Activated naive CD8-positive, alpha-beta T cell treated with anti-CD3 and anti-CD28 coated beads, Interleukin-2, amount 10 ng/mL, durations not matched to agents 7 days and 5 days (primary cell): Measurements from ENCODE around the gene BRPF3. TPM values are rescaled to one million over a fixed set of nuclear protein-coding genes. Genes with fewer than 3 reads are reported as not detected.

ENCODE experiments used
- ATAC-seq: fragments of 150-1000 bp; cut with Tn5 transposase; one replicate; pipeline ENCODE4 v1.10.0; 2021; ENCODE audit warnings: low read depth, moderate library complexity
- POLR2A ChIA-PET: fragments of 350-600 bp; sonication (Branson Sonifier 250); formaldehyde crosslinking; loops from one replicate; lab custom pipeline; 2021; ENCODE audit warnings: antibody characterized with exemption; lab: Charles Lee
- DNase-seq: peaks from one replicate; pipeline ENCODE4 v3.0.0; 2021
- H3K27ac Mint-ChIP-seq: one replicate; pipeline ENCODE4 v1.8.0; 2022; ENCODE audit warnings: mild to moderate bottlenecking, mixed read lengths
- H3K27me3 Mint-ChIP-seq: one replicate; pipeline ENCODE4 v1.8.0; 2022; ENCODE audit warnings: mild to moderate bottlenecking, moderate library complexity, mixed read lengths
- H3K36me3 Mint-ChIP-seq: one replicate; pipeline ENCODE4 v1.8.0; 2021; ENCODE audit warnings: mild to moderate bottlenecking, mixed read lengths
- H3K4me1 Mint-ChIP-seq: one replicate; pipeline ENCODE4 v1.8.0; 2021; ENCODE audit warnings: mixed read lengths
- H3K4me3 Mint-ChIP-seq: one replicate; pipeline ENCODE4 v1.8.0; 2022; ENCODE audit warnings: mild to moderate bottlenecking, moderate library complexity, mixed read lengths
- H3K9me3 Mint-ChIP-seq: one replicate; pipeline ENCODE4 v1.8.0; 2021; ENCODE audit warnings: mixed read lengths
- total RNA-seq, 2 experiments: library from RNA; stranded (reverse); gene quantifications; one replicate each; pipeline ENCODE4 v1.2.3, GENCODE V29; 2021

Gene BRPF3
- total RNA-seq, result 10 to 100 TPM; 23.7 to 25.4 TPM

GRCh38 chr6:36196113-36196879 lies at the start of gene BRPF3:
Gene BRPF3 (plus strand): TSS chr6:36196744. CDS start chr6:36200323, 3,579 bp downstream.
- Mint-ChIP-seq H3K4me1 (peaks cover 18% of the 10 kb centered on the region), H3K27ac (peak within 1 kb of the TSS; percentile 90)

GRCh38 chr6:36147294-36147693 lies 49.2 kb upstream of the BRPF3 start:
- POLR2A ChIA-PET, result interaction anchor here (0.6 kb wide), 1 partner anchor 31 kb away, joined by 4 read pairs; no protein-coding TSS in a partner anchor
- DNase-seq (no peak), ATAC-seq (no peak)
- peaks cover 6% of the 10 kb centered on the region for H3K9me3 Mint-ChIP-seq
- no peaks in the 10 kb centered on the region for H3K27me3 Mint-ChIP-seq
- peak overlapping the region; percentile 65 for H3K27ac Mint-ChIP-seq
- peaks cover 12% of the 10 kb centered on the region for H3K4me1 Mint-ChIP-seq
- H3K36me3 Mint-ChIP-seq, result peaks cover 10% of the 10 kb centered on the region
- no peak overlapping the region for H3K4me3 Mint-ChIP-seq

More at GRCh38 chr6:36196113-36196879, at the start of gene BRPF3:
- ATAC-seq (peak; percentile 60), DNase-seq (peak; percentile 90)
- POLR2A ChIA-PET, result interaction anchor here (1.0 to 1.9 kb wide), 10 partner anchors 24 to 169 kb away, joined by 3 to 19 read pairs (median 6); partner anchors contain the start of gene MAPK13
- peaks cover 2% of the 10 kb centered on the region for H3K27me3 Mint-ChIP-seq
- H3K4me3 Mint-ChIP-seq, result peak within 1 kb of the TSS; percentile 89
- H3K9me3 Mint-ChIP-seq, result no peaks in the 10 kb centered on the region
- peaks cover 27% of the 10 kb centered on the region for H3K36me3 Mint-ChIP-seq

DNA sequence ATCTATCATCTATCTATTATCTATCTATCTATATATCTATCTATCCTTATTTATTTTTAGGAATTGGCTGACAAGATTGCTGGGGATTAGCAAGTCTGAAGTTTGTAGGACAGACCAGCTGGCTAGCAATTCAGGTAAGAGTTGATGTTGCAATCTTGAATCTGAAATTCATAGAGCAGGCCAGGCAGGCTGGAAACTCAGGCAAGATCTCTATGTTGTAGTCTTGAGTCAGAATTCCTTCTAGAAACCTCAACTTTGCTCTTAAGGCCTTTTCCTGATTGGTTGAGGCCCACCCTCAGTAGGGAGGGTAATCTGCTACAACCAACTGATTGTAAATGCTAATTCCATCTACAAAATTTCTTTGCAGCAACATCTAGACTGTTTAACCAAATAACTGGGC lies 47.1 kb upstream of the BRPF3 start:
- POLR2A ChIA-PET, result no interaction called here
- ATAC-seq (no peak), DNase-seq (no peak)
- H3K27ac Mint-ChIP-seq, result no peak overlapping the region
- no peaks in the 10 kb centered on the region for H3K27me3 Mint-ChIP-seq
- peaks cover 15% of the 10 kb centered on the region for H3K36me3 Mint-ChIP-seq
- H3K4me1 Mint-ChIP-seq, result peaks cover 13% of the 10 kb centered on the region
- H3K4me3 Mint-ChIP-seq, result no peak overlapping the region
- peaks cover 11% of the 10 kb centered on the region for H3K9me3 Mint-ChIP-seq

DNA sequence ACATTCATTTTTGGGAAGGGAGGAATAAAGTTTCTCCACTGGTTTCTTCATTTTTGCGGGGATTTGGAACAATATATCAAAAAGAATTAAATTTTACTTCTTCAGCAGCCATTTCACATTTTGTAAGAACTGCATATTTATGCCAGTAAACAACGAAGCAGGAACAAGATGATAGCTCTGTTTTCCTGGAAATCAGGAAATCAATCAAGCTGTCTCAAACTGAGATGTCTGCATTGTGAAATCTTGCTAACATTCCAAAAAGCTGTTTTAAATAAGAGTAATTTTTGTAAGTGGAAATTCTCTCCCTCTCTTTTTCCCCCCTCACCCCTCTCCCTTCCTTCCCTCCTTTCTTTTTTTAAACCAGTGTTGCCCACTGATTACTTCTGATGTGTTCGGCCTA lies 46.3 kb upstream of the BRPF3 start:
- POLR2A ChIA-PET, result no interaction called here
- DNase-seq (no peak), ATAC-seq (no peak)
- peaks cover 11% of the 10 kb centered on the region for H3K9me3 Mint-ChIP-seq
- peaks cover 16% of the 10 kb centered on the region for H3K36me3 Mint-ChIP-seq
- H3K27me3 Mint-ChIP-seq, result no peaks in the 10 kb centered on the region
- peaks cover 13% of the 10 kb centered on the region for H3K4me1 Mint-ChIP-seq
- no peak overlapping the region for H3K4me3 Mint-ChIP-seq
- no peak overlapping the region for H3K27ac Mint-ChIP-seq

DNA sequence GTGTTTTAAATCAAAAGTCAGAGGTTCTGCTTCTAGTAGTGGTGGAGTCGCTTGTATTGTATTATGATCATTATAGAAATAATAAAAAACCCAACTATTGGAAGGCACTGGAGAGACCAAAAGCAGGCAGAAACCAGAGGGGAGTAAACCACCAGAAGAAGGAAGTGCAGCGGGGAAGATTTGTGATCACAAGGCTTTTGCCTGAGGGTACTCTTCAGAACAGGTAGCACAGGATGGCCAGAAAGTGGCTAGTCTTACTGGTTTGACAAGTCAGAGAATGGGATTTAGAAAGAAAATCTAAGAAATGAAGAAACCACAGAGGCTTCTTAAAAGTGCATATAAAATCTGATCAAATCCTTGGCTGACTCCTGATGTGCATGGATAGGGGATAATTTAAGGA lies 42.3 kb upstream of the BRPF3 start:
- POLR2A ChIA-PET, result no interaction called here
- Mint-ChIP-seq H3K4me1 (peaks cover 6% of the 10 kb centered on the region), H3K4me3 (no peak overlapping the region), H3K9me3 (peaks cover 11% of the 10 kb centered on the region), H3K27me3 (no peaks in the 10 kb centered on the region), H3K36me3 (peaks cover 18% of the 10 kb centered on the region), H3K27ac (no peak overlapping the region)
- ATAC-seq (no peak), DNase-seq (no peak)

DNA sequence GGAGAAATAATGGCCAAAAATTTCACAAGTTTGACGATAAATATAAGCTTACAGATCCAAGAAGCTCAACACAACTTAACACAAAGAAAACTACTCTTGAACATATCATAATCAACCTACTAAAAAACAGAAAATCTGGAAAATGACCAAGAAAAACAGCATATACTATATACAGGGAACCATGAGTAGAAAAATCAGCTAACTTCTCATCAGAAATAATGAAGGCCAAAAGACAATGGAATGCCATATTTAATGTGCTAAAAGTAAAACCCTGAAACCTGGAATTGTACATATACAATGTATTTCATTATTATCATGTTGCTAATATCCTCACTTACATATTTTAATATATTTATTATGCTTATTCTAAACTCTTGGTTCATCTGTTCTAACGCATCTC lies 40.9 kb upstream of the BRPF3 start:
- peaks cover 26% of the 10 kb centered on the region for H3K36me3 Mint-ChIP-seq

GRCh38 chr6:36160147-36160760 lies 36.3 kb upstream of the BRPF3 start:
- POLR2A ChIA-PET, result no interaction called here
- ATAC-seq (no peak), DNase-seq (no peak)
- Mint-ChIP-seq H3K27me3 (no peaks in the 10 kb centered on the region), H3K9me3 (peaks cover 10% of the 10 kb centered on the region), H3K4me3 (no peak overlapping the region), H3K36me3 (peaks cover 22% of the 10 kb centered on the region), H3K27ac (no peak overlapping the region), H3K4me1 (peaks cover 1% of the 10 kb centered on the region)

More for the DNA sequence above, 40.9 kb upstream of the BRPF3 start:
- Mint-ChIP-seq H3K4me3 (no peak overlapping the region), H3K27ac (no peak overlapping the region), H3K4me1 (peaks cover 2% of the 10 kb centered on the region), H3K9me3 (peaks cover 16% of the 10 kb centered on the region), H3K27me3 (no peaks in the 10 kb centered on the region)
- DNase-seq, result no peak
- ATAC-seq, result no peak
- POLR2A ChIA-PET, result no interaction called here

GRCh38 chr6:36169023-36170007 lies 27.2 kb upstream of the BRPF3 start:
- Mint-ChIP-seq H3K4me3 (peak overlapping the region; percentile 68), H3K27ac (peak overlapping the region; percentile 66), H3K9me3 (peaks cover 1% of the 10 kb centered on the region), H3K36me3 (peaks cover 18% of the 10 kb centered on the region), H3K4me1 (peaks cover 18% of the 10 kb centered on the region), H3K27me3 (no peaks in the 10 kb centered on the region)
- ATAC-seq (peak; percentile 55), DNase-seq (no peak)
- POLR2A ChIA-PET, result interaction anchor here (1.3 kb wide), 1 partner anchor 141 kb away, joined by 4 read pairs; the partner anchor contains the start of gene MAPK14

- Mint-ChIP-seq H3K36me3 (peaks cover 20% of the 10 kb centered on the region), H3K27ac (no peak overlapping the region), H3K4me3 (no peak overlapping the region), H3K9me3 (peaks cover 1% of the 10 kb centered on the region), H3K27me3 (no peaks in the 10 kb centered on the region), H3K4me1 (peaks cover 18% of the 10 kb centered on the region)
- DNase-seq (no peak), ATAC-seq (no peak)
- POLR2A ChIA-PET, result no interaction called here
Observed at GRCh38 chr6:36170704-36171103, 25.8 kb upstream of the BRPF3 start.

DNA sequence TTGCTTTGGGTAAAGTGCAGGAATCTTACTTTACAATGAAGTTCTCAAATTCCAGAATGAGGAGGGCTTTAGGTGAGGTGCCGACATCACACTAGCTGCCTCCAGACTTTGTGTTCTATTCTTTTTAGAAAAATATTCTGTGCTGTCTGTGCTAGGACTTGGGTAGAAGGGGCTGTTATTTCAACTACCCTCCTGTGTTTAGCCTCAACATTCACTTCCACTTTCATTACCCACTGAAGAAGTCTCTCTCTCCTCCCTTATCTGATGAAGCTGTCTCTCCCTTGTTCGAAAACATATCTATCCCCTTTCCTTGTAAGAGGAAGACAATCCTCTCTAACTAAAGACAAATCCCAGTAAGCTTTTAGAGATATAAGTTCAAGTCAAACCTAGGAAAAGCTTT lies 25.0 kb upstream of the BRPF3 start:
- Mint-ChIP-seq H3K4me1 (peaks cover 18% of the 10 kb centered on the region), H3K9me3 (peaks cover 1% of the 10 kb centered on the region), H3K4me3 (peak overlapping the region; percentile 22), H3K36me3 (peaks cover 20% of the 10 kb centered on the region), H3K27me3 (no peaks in the 10 kb centered on the region), H3K27ac (peak overlapping the region; percentile 17)
- DNase-seq (no peak), ATAC-seq (peak; percentile 77)
- POLR2A ChIA-PET, result interaction anchor here (1.0 to 1.4 kb wide), 2 partner anchors 24 to 41 kb away, joined by 4 to 5 read pairs; partner anchors contain the start of gene MAPK13

GRCh38 chr6:36177166-36177565 lies 19.4 kb upstream of the BRPF3 start:
- Mint-ChIP-seq H3K4me1 (peaks cover 6% of the 10 kb centered on the region), H3K9me3 (peaks cover 13% of the 10 kb centered on the region), H3K27me3 (peaks cover 3% of the 10 kb centered on the region), H3K4me3 (no peak overlapping the region), H3K27ac (no peak overlapping the region), H3K36me3 (peaks cover 40% of the 10 kb centered on the region)
- ATAC-seq (no peak), DNase-seq (no peak)
- POLR2A ChIA-PET, result no interaction called here

DNA sequence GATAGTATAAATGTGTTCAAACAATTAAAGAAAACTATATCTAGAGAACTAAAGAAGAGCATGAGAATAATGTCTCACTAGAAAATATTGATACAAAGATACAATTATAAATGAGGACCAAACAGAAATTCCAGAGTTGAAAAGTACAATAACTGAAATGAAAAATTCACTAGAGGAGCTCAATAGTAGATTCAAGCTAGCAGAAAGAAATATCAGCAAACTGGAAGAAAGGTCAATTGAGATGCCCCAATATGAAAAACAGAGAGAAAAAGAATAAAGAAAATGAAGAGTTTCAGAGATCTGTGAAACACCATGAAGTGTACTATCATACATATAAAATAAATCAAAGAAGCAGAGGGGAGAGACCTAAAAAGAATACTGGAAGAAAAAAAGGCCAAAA lies 18.0 kb upstream of the BRPF3 start:
- Mint-ChIP-seq H3K4me3 (no peak overlapping the region), H3K4me1 (peaks cover 7% of the 10 kb centered on the region), H3K27ac (no peak overlapping the region), H3K36me3 (peaks cover 38% of the 10 kb centered on the region), H3K27me3 (peaks cover 5% of the 10 kb centered on the region), H3K9me3 (peaks cover 18% of the 10 kb centered on the region)
- ATAC-seq (no peak), DNase-seq (no peak)
- POLR2A ChIA-PET, result no interaction called here

GRCh38 chr6:36180126-36180525 lies 16.4 kb upstream of the BRPF3 start:
- Mint-ChIP-seq H3K9me3 (peaks cover 18% of the 10 kb centered on the region), H3K4me3 (no peak overlapping the region), H3K27me3 (peaks cover 5% of the 10 kb centered on the region), H3K27ac (no peak overlapping the region), H3K36me3 (peaks cover 37% of the 10 kb centered on the region), H3K4me1 (peaks cover 7% of the 10 kb centered on the region)
- POLR2A ChIA-PET, result no interaction called here
- ATAC-seq (no peak), DNase-seq (no peak)
